Ascending aorta (tissue), 2 donors: Measurements from ENCODE around the gene HDAC9. TPM values are rescaled to one million over a fixed set of nuclear protein-coding genes. Genes with fewer than 3 reads are reported as not detected.

Experiments
- DNase-seq, 2 donors: peaks; one replicate each; pipeline ENCODE4 v3.0.0-alpha.2; 2019; ENCODE audit warnings: low spot score in 2 of 2
- H3K27ac ChIP-seq, 2 donors: fragments of 200-600 bp; sonication (generic); one replicate each; pipeline ENCODE4 v1.5.1; 2016 to 2017; ENCODE audit warnings: mild to moderate bottlenecking in 1 of 2
- H3K27me3 ChIP-seq: fragments of 200-600 bp; sonication (generic); one replicate; pipeline ENCODE4 v1.5.1; 2017
- H3K36me3 ChIP-seq, 2 donors: fragments of 200-600 bp; sonication (generic); one replicate each; pipeline ENCODE4 v1.5.1; 2016
- H3K4me1 ChIP-seq, 2 donors: fragments of 200-600 bp; sonication (generic); one replicate each; pipeline ENCODE4 v1.5.1; 2016 to 2017; ENCODE audit warnings: mild to moderate bottlenecking in 1 of 2
- H3K4me3 ChIP-seq, 2 donors: fragments of 200-600 bp; sonication (generic); one replicate each; pipeline ENCODE4 v1.5.1; 2016 to 2017; ENCODE audit warnings: mild to moderate bottlenecking in 1 of 2
- H3K9me3 ChIP-seq, 2 donors: fragments of 200-600 bp; sonication (generic); one replicate each; pipeline ENCODE4 v1.5.1; 2016
- intact Hi-C: fragments of 100-400 bp; cut with DNase I; formaldehyde crosslinking; loops from one replicate; pipeline ENCODE4 v1.15.1; 2023
- total RNA-seq: library from RNA; depleted of rRNA; stranded (reverse); fragments of >200 nt; gene quantifications from one replicate; pipeline ENCODE4 v1.1.0, GENCODE V29; 2016
- TF ChIP-seq, protein P1 (sequence below), 3 experiments: fragments of 200-600 bp in 2 of 3; fragments of 450-650 bp in 1 of 3; sonication (generic) in 2 of 3; IDR thresholded peaks; one replicate each; pipeline ENCODE4 v1.5.1; 2016 to 2019; ENCODE audit warnings: antibody characterized with exemption in 3 of 3, mild to moderate bottlenecking in 1 of 3, moderate library complexity in 1 of 3

The HDAC9 gene
- total RNA-seq, 1 donor from 2014 or later, result 33.4 TPM

- no peak for DNase-seq
- TF ChIP-seq, protein P1, sequence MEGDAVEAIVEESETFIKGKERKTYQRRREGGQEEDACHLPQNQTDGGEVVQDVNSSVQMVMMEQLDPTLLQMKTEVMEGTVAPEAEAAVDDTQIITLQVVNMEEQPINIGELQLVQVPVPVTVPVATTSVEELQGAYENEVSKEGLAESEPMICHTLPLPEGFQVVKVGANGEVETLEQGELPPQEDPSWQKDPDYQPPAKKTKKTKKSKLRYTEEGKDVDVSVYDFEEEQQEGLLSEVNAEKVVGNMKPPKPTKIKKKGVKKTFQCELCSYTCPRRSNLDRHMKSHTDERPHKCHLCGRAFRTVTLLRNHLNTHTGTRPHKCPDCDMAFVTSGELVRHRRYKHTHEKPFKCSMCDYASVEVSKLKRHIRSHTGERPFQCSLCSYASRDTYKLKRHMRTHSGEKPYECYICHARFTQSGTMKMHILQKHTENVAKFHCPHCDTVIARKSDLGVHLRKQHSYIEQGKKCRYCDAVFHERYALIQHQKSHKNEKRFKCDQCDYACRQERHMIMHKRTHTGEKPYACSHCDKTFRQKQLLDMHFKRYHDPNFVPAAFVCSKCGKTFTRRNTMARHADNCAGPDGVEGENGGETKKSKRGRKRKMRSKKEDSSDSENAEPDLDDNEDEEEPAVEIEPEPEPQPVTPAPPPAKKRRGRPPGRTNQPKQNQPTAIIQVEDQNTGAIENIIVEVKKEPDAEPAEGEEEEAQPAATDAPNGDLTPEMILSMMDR (IDR thresholded peaks at IDR 0.05), result no peak
- no peaks in the 10 kb centered on the region for H3K4me1 ChIP-seq
- intact Hi-C loops, result no loop called here
- H3K9me3 ChIP-seq, result no peaks in the 10 kb centered on the region
- no peak overlapping the region for H3K4me3 ChIP-seq
- H3K27ac ChIP-seq, result no peak overlapping the region
- no peaks in the 10 kb centered on the region for H3K27me3 ChIP-seq
- no peaks in the 10 kb centered on the region for H3K36me3 ChIP-seq
Measured at GRCh38 chr7:18768256-18768655, 272.7 kb downstream of the HDAC9 start.

DNA sequence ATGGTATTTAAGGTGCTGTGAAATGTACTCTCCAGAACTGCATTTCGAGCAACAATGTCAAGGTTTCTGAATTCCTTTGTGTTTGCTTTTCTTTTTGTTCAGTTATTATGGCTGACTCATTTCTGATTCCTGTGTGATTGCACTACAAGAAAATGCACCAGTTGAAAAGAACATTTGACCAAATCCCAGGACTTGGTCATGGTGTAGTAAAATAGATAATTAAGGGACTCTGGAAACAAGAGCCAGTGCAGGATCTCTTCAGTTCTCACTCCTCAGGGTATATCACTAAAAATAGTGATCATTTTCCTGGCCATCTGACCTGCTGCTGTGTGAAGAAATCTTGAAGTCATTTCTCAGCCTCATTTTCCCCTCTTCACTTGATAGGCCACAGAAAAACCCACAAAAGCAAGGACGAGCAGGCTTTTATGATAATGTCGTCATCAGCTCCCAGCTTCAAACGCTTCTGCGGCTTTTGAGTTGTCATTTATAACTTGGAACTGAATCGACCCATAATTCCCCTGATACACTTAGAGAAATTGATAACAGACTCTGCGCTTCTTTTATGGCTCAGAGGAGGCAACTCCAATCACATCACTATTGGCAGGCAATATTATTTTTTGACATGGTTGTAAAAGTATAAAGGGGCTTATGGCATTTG is 274.7 kb downstream of the HDAC9 start:
- Histone ChIP-seq H3K4me3 (no peak overlapping the region), H3K36me3 (no peaks in the 10 kb centered on the region), H3K9me3 (no peaks in the 10 kb centered on the region), H3K27ac (no peak overlapping the region), H3K27me3 (no peaks in the 10 kb centered on the region), H3K4me1 (no peaks in the 10 kb centered on the region)
- intact Hi-C loops, result no loop called here
- DNase-seq, result no peak
- TF ChIP-seq, protein P1 (IDR thresholded peaks at IDR 0.05), result no peak

GRCh38 chr7:18770822-18771221 is 275.3 kb downstream of the HDAC9 start:
- Histone ChIP-seq H3K27me3 (no peaks in the 10 kb centered on the region), H3K4me1 (no peaks in the 10 kb centered on the region), H3K9me3 (no peaks in the 10 kb centered on the region), H3K36me3 (no peaks in the 10 kb centered on the region), H3K4me3 (no peak overlapping the region), H3K27ac (no peak overlapping the region)
- intact Hi-C loops, result no loop called here
- TF ChIP-seq, protein P1 (IDR thresholded peaks at IDR 0.05), result no peak
- DNase-seq, result no peak

- TF ChIP-seq, protein P1 (IDR thresholded peaks at IDR 0.05), result no peak
- no peak for DNase-seq
- Histone ChIP-seq H3K4me3 (no peak overlapping the region), H3K9me3 (no peaks in the 10 kb centered on the region), H3K4me1 (no peaks in the 10 kb centered on the region), H3K27ac (no peak overlapping the region), H3K27me3 (no peaks in the 10 kb centered on the region), H3K36me3 (no peaks in the 10 kb centered on the region)
- intact Hi-C loops, result no loop called here
Measured at GRCh38 chr7:18771834-18772566, 276.5 kb downstream of the HDAC9 start.

DNA sequence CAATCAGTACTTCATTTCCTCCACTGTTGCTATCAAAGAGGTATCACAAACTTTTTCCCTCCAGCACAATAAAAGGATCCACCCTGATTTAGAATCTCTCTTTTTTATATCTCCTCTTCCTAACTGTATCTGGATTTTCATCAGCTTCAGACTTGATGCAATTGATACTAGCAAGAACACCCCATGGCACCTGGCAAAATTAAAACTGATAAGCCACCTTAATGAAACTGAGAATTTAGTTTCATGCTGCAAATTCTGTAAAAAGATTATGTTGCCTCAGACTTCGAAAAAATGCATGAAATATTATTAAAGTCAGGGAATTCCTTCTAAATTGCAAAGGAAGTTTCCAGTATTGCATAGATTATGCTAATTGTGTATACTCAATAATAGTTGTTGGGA is 277.0 kb downstream of the HDAC9 start:
- Histone ChIP-seq H3K27ac (no peak overlapping the region), H3K9me3 (no peaks in the 10 kb centered on the region), H3K4me1 (no peaks in the 10 kb centered on the region), H3K27me3 (no peaks in the 10 kb centered on the region), H3K4me3 (no peak overlapping the region), H3K36me3 (no peaks in the 10 kb centered on the region)
- intact Hi-C loops, result no loop called here
- DNase-seq, result no peak
- TF ChIP-seq, protein P1 (IDR thresholded peaks at IDR 0.05), result no peak
